Fibroblast of lung (primary cell): ENCODE measurements around the gene CAPN8. TPM values are rescaled to one million over a fixed set of nuclear protein-coding genes. Genes with fewer than 3 reads are reported as not detected.

ENCODE experiments used
- DNase-seq, 2 donors: peaks; one replicate each; pipeline versions ENCODE4 v3.0.0 to v3.0.0-alpha.2; 2010; ENCODE audit warnings: low read depth in 2 of 2
- H2AFZ ChIP-seq: 2 replicates; pipeline ENCODE4 v1.5.1; 2012; ENCODE audit warnings: low read length, control low read depth, inconsistent platforms
- H3K27ac ChIP-seq: 2 replicates; pipeline ENCODE4 v1.5.1; 2011; ENCODE audit warnings: low read length, control low read depth; ENCODE audit not compliant: insufficient read depth
- H3K27me3 ChIP-seq: 2 replicates; pipeline ENCODE4 v1.5.1; 2011; ENCODE audit warnings: mild to moderate bottlenecking, low read length; ENCODE audit not compliant: control insufficient read depth, insufficient read depth
- H3K36me3 ChIP-seq: 2 replicates; pipeline ENCODE4 v1.5.1; 2011; ENCODE audit warnings: low read length; ENCODE audit not compliant: control insufficient read depth, insufficient read depth
- H3K4me1 ChIP-seq: 2 replicates; pipeline ENCODE4 v1.5.1; 2011; ENCODE audit warnings: low read length; ENCODE audit not compliant: control insufficient read depth, insufficient read depth; ENCODE audit errors: extremely low read depth
- H3K4me2 ChIP-seq: 2 replicates; pipeline ENCODE4 v1.5.1; 2011; ENCODE audit warnings: low read length, control low read depth; ENCODE audit not compliant: insufficient read depth; ENCODE audit errors: extremely low read depth
- H3K4me3 ChIP-seq, 4 experiments: fragments of 200-600 bp in 1 of 4; sonication (generic) in 1 of 4; replicated peaks in 1 of 4; 2 replicates each; pipeline ENCODE4 v1.5.1; 2011 to 2016; ENCODE audit warnings: low read length in 4 of 4, low read depth in 3 of 4, mild to moderate bottlenecking in 3 of 4, control low read depth in 2 of 4, inconsistent platforms in 1 of 4, mixed read lengths in 1 of 4; ENCODE audit not compliant: insufficient read depth in 1 of 4; ENCODE audit errors: control extremely low read depth in 1 of 4
- H3K79me2 ChIP-seq: 2 replicates; pipeline ENCODE4 v1.5.1; 2012; ENCODE audit warnings: mild to moderate bottlenecking, low read length, inconsistent platforms; ENCODE audit not compliant: control insufficient read depth, insufficient read depth
- H3K9ac ChIP-seq: 2 replicates; pipeline ENCODE4 v1.5.1; 2011; ENCODE audit warnings: mild to moderate bottlenecking, low read length, control low read depth; ENCODE audit not compliant: insufficient read depth
- H3K9me3 ChIP-seq: 2 replicates; pipeline ENCODE4 v1.5.1; 2012; ENCODE audit warnings: low read depth, low read length; ENCODE audit not compliant: control insufficient read depth, insufficient read depth
- H4K20me1 ChIP-seq: 2 replicates; pipeline ENCODE4 v1.5.1; 2011; ENCODE audit warnings: low read length; ENCODE audit not compliant: control insufficient read depth, insufficient read depth; ENCODE audit errors: extremely low read depth
- CTCF ChIP-seq, 2 donors: IDR thresholded peaks in 1 of 2; conservative IDR thresholded peaks in 1 of 2; 1 replicate in 1 of 2; 2 replicates in 1 of 2; pipeline ENCODE4 v1.5.1; 2011 to 2012; ENCODE audit warnings: low read length in 2 of 2, control low read depth in 1 of 2, inconsistent platforms in 1 of 2, low read depth in 1 of 2, mild to moderate bottlenecking in 1 of 2
- EZH2 ChIP-seq: IDR thresholded peaks from 2 replicates; pipeline ENCODE4 v1.5.1; 2012; ENCODE audit warnings: low read length, control low read depth, mild to moderate bottlenecking; ENCODE audit errors: missing control alignments
- polyA plus RNA-seq, 2 donors: library from polyadenylated mRNA; depleted of rRNA in 1 of 2; stranded (reverse) in 1 of 2; unstranded in 1 of 2; fragments of >200 nt; gene quantifications; 2 replicates each; pipeline ENCODE4 v1.2.1, GENCODE V29; 2011 to 2012; ENCODE audit warnings: missing spikeins in 1 of 2
- total RNA-seq: library from RNA; depleted of rRNA; stranded (reverse); fragments of >200 nt; gene quantifications from 2 replicates; pipeline ENCODE4 v1.2.1, GENCODE V29; 2014

CAPN8 gene
- total and polyA plus RNA-seq, 2 donors (not counting 1 experiment from before 2014, with no cell fraction given) = not detected

DNA sequence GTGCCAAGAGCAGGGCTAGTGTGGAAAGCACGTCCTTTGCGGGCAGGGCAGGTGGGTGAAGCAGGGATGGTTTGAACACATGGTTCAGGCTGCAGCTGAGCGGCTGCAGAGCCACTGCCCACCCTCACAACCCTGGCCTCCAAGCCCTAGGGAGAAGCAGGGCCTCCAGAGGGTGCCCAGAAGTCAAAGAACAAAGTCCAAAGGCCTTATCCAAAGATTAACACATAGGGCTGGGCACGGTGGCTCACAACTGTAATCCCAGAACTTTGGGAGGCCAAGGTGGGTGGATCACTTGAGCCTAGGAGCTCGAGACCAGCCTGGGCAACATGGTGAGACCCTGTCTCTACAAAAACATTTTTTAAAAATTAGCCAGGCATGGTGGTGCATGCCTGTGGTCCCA, 46.8 kb downstream of the CAPN8 start:
- Histone ChIP-seq H3K4me1 (no peaks in the 10 kb centered on the region), H3K27me3 (no peaks in the 10 kb centered on the region), H3K9me3 (no peaks in the 10 kb centered on the region), H3K4me3 (no peak overlapping the region), H4K20me1 (no peaks in the 10 kb centered on the region), H3K79me2 (no peaks in the 10 kb centered on the region), H2AFZ (no peak overlapping the region), H3K4me2 (no peak overlapping the region), H3K9ac (no peak overlapping the region), H3K36me3 (no peaks in the 10 kb centered on the region), H3K27ac (no peak overlapping the region)
- no peak for DNase-seq
- no peak for TF ChIP-seq CTCF (conservative IDR thresholded peaks at IDR 0.05 in 1 of 2, IDR thresholded peaks at IDR 0.05 in 1 of 2; ENCODE audit: low read depth in 1 of 2, low read length in 2 of 2)
- no peak for TF ChIP-seq EZH2

DNA sequence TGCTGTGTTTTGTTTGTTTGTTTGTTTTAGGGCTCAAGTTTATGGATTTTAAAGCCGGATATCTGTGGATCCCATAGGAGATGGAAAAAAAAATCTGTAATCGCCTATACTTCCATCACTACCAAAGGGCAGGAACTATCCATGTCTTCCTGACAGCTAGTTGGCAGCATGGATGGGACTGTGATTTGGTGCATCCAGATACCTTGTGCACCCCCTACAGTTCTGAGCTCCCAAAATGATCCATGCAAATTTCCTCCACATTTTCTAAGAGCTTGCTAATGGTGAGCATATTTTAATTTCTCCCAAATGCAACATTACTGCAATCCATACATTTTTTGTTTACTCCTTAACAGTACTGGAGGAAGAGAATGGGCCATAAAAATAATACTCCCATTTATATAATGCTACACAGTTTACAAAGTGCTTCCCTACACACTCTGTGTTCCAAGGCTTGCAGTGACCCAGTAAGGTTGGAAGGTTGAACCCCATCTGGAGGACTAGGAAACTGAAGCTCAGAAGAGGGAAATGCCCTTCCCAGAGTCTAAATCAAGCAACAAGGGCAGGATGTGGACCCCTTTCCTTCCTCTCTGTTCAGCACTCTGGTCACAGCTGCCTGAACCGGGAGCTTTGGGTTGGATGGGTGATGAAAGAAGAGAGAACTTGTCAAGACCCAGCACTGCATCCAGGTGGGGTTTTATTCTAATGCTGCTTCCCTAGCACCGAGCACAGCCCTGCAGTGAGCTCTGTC, 48.0 kb downstream of the CAPN8 start:
- Histone ChIP-seq H3K36me3 (no peaks in the 10 kb centered on the region), H3K4me1 (no peaks in the 10 kb centered on the region), H3K79me2 (no peaks in the 10 kb centered on the region), H3K4me2 (no peak overlapping the region), H3K9me3 (no peaks in the 10 kb centered on the region), H3K27ac (no peak overlapping the region), H4K20me1 (no peaks in the 10 kb centered on the region), H3K9ac (no peak overlapping the region), H2AFZ (no peak overlapping the region), H3K27me3 (no peaks in the 10 kb centered on the region), H3K4me3 (no peak overlapping the region)
- TF ChIP-seq CTCF (conservative IDR thresholded peaks at IDR 0.05 in 1 of 2, IDR thresholded peaks at IDR 0.05 in 1 of 2; ENCODE audit: low read depth in 1 of 2, low read length in 2 of 2) = no peak
- TF ChIP-seq EZH2 = no peak
- DNase-seq = no peak

DNA sequence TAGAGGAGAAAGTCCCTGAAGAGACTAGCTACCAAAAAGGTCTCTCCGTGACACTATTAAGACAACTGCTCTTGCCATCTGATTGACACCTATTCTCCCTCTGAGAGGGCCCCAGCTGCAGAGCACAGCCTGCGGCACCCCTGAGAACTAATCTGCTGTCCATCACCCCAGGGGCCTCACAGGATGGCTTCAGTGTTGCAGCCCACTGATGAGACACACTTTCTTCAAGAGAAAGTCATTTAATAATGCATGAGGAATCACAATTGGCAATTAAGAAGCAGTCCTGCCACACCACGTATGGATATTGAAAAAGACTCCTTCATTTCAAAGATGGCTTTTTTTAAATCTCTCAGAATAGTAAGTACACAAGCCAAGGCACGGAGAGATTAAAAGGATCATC, 48.9 kb downstream of the CAPN8 start:
- no peaks in the 10 kb centered on the region for H3K79me2 ChIP-seq
- no peak for DNase-seq
- H3K9ac ChIP-seq = no peak overlapping the region
- no peaks in the 10 kb centered on the region for H3K27me3 ChIP-seq
- no peak overlapping the region for H3K4me2 ChIP-seq
- H3K4me3 ChIP-seq = no peak overlapping the region
- H4K20me1 ChIP-seq = no peaks in the 10 kb centered on the region
- H2AFZ ChIP-seq = no peak overlapping the region
- no peak for TF ChIP-seq EZH2
- TF ChIP-seq CTCF (conservative IDR thresholded peaks at IDR 0.05 in 1 of 2, IDR thresholded peaks at IDR 0.05 in 1 of 2; ENCODE audit: low read depth in 1 of 2, low read length in 2 of 2) = no peak
- H3K27ac ChIP-seq = no peak overlapping the region
- H3K36me3 ChIP-seq = no peaks in the 10 kb centered on the region
- H3K9me3 ChIP-seq = no peaks in the 10 kb centered on the region
- H3K4me1 ChIP-seq = no peaks in the 10 kb centered on the region
